Activated T-helper 9 cell treated with anti-CD3 and anti-CD28 coated beads, Interleukin-2, amount 50 U/mL, for 16 hours (primary cell): Measurements from ENCODE around the gene CHD5.

Experiments used
- DNase-seq: peaks from one replicate; pipeline ENCODE4 v3.0.0-alpha.2; 2020; ENCODE audit warnings: low read depth

CHD5 gene

DNA sequence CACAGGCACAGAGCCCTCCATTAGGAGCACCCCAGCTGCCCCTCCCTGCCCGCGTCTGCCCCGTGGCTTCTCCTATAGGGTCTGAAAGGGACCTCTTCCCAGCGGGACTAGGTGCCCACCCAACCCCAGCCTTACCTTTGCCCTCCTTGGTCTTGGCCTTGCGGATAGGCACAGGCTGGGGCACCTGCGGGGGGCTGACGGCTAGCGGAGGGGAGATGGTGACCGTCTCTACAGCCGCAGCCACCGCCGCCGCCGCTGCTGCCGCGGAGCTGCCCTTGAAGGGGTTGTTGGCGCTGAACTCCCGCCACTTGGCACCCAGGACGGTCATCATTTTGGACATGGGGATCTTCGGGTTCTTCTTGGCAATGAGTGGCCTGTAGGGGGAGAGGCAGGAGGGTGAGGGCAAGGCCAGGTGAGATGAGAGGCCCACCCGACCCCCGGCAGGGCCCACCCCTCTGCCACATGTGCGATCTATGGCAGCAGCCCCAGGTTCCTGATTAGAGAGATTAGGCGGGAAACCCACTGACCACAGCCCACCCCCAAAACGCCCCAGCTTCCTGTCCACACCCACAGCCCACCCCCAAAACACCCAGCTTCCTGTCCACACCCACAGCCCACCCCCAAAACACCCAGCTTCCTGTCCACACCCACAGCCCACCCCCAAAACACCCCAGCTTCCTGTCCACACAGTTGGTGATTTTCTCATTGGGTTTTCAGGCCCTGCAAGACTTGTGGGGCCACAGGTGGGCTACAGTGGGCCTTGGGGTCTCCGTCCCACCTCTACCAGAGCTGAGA is 25.4 kb downstream of the CHD5 start:
- no peak for DNase-seq

DNA sequence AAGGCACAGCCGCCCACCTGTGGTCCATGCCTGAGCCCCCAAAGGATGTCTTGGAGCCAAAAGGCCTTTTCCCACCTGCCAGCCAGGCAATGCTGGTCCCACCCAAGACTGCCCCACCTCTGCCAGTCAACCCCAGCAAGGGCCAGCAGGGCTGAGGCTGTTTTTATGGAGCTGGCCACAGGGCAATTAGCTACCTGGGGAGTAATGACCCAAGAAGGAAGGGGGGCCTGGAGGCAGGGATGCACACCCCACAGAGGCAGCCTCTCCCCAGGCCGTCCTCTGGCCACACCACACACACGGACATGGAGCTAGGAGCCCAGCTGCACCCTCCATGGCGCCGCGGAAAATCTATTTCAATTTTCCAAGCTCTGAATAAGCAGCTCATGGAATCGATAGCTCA is 27.2 kb downstream of the CHD5 start:
- DNase-seq = no peak

GRCh38 chr1:6152181-6152580 is 27.9 kb downstream of the CHD5 start:
- DNase-seq = no peak

DNA sequence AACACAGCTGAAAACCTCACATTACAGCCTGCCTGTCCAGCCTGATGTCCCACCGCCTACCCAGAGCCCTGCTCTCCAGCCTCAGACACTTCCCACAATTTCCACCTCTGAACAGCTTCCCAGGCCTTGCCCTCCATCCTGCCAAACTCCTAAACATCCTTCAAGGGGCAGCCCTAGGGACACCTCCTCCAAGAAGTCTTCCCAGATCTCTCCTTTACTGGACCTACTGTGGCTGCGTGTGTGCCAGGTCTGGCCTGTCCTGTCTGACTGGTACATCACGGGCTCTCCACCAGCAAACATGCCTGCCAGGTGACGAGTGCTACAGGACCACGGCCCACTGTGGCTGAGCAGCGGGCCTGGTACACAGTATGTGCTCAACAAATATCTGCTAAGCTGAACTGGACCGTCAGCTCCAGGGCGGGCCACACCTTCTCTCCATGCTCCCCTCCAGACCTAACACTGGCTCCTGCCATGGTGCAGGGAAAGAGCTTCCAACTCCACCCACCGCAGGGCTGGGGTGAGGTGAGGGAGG is 28.8 kb downstream of the CHD5 start:
- no peak for DNase-seq

DNA sequence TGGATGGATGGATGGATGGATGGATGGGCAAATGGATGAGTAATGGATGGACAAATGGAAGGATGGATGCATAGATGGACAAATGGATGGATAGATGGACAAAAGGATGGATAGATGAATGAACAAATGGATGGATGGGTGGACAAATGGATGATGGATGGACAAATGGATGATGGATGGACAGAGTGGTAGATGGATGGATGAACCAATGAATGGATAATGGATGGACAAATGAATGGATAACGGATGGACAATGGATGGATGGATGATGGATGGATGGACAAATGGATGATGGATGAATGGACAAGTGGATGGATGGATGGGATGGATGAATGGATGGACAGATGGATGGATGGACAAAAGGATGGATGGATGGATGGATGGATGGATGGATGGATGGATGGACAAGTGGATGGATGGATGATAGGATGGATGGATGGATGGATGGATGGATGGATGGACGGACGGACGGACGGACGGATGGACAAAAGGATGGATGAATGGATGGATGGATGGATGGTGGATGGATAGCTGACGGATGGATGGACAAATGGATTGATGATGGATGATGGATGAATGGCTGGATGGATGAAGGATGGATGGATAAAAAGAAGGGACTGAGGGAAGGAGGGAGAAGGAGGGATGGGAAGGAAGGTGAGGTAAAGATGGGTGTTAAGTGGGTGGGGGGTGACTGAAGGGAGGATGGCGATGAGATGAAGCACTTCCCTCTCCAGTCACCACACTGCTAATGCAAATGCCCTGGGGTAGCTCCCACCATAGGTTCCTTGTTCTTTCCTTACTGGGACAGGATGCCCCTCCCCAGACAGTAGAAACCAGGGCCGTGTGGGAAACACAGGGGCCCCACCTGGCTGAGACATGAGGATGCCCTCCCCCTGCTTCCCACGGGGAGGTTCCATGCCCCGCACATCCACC is 29.8 kb downstream of the CHD5 start:
- no peak for DNase-seq

- no peak for DNase-seq
Measured at GRCh38 chr1:6149597-6149996, 30.5 kb downstream of the CHD5 start.

GRCh38 chr1:6148497-6149241 is 31.5 kb downstream of the CHD5 start:
- peak; percentile 56 for DNase-seq

GRCh38 chr1:6145864-6146410 is 34.2 kb downstream of the CHD5 start:
- no peak for DNase-seq

DNA sequence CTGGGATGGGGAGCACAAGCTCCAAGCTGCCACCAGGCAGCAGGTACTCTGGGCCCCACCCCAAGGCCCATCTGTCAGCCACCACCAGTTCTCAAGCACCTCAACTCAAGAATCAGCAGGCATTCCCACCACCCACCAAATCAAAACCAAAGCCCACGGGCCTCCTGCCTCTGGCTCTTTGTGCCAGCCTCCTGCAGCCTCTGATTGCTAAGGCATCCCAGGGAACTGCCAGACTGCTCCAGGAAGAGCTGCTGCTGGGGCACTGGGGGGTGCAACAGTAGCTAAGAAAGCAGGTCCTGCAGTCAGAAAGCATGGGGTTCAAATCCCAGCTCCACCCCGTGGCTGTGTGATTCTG is 34.7 kb downstream of the CHD5 start:
- DNase-seq = no peak

DNA sequence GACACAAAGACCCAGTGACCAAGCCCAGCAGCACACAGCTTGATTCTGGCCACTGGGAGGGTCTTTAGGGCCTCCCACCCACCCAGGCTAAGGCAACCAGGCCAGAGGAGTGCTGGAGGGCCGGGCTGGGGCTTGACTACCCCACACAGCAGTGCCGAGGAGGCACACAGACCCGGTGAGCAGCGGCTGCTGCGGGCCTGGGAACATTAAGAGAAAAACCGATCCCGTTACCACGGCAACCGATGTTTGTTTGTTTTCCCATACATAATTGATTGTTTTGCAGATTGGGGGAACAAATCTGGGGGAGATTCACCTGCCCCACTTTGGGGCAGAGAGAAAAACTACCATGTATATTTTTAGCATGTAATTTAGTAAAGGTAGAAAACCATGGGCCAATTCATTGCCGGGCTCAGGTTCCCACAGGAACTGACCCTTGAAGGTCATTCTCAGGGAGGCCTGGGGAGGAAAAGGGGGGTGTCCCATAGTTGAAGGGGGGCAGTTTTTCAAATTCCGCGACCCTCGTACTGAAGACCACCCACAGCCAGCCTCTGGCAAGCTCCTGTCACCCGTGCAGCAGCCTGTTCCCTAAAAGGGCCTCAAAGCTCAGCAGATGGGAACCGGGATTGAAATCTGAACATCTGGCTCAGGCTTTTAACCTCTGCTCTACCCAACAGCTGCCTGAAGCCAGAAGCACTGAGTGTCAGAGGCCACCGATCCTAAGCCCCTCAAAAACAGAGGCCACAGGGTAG is 35.3 kb downstream of the CHD5 start:
- no peak for DNase-seq

DNA sequence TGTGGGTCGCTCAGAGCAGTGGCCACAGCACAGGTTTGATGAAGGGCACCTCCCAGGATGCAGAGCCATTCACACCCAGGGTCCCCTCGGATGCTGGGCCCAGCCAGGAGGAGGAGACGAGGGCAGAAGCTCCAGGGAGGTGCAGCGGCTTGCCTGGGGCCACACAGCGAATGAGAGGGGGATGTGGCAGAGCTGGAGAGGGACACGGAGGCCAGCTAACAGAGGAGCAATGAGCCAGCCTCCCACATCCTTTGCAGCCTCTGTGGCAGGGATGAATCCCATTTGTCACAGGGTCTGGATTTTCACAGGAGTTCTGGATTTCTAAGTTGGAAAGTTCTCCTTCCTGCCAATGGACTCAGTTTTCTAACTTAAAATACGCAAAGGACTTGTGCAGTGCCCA is 35.9 kb downstream of the CHD5 start:
- no peak for DNase-seq

DNA sequence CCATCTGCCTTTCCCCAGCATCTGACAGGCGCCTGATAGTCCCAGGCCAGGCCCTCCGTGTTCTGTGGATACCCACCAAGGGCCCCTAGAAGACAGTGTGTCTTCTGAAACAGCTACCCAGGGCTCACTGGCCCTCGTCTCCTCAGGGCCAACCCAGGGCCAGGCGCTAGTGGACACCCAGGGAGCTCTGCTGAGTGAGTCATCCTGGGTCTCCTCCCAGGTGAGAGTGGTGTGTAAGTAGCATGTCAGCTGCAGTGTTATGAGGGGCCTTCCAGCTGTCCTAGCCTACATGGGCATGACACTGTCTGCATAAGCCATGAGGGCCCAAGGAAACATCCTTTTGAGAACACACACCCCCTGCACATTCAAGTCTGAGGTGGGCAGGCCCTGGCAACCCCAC is 36.7 kb downstream of the CHD5 start:
- DNase-seq = no peak

GRCh38 chr1:6142734-6143133 is 37.4 kb downstream of the CHD5 start:
- no peak for DNase-seq

- no peak for DNase-seq
Measured at GRCh38 chr1:6142036-6142621, 38.0 kb downstream of the CHD5 start.

GRCh38 chr1:6141592-6141991 is 38.5 kb downstream of the CHD5 start:
- no peak for DNase-seq

GRCh38 chr1:6140413-6140812 is 39.7 kb downstream of the CHD5 start:
- DNase-seq = no peak

DNA sequence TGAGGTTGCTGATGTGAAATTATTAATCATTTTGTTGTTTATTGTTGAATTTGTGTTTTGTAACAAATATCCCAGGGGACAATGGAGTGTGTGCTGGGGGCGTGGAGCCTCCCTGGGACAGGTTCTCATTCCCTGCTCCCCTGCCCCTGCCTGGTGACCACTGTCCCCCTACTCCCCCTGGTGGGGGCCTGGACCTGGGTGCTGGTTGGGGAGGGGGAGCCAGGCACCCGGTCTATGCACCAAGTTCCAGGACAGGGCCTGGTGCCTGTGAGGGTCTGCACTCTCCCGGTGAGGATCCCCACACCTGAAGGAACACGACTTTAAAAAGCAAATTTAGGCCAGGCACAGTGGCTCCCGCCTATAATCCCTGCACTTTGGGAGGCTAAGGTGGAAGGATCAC is 42.4 kb downstream of the CHD5 start:
- DNase-seq = no peak

- DNase-seq = no peak
Measured at GRCh38 chr1:6136516-6137220, 43.5 kb downstream of the CHD5 start.

DNA sequence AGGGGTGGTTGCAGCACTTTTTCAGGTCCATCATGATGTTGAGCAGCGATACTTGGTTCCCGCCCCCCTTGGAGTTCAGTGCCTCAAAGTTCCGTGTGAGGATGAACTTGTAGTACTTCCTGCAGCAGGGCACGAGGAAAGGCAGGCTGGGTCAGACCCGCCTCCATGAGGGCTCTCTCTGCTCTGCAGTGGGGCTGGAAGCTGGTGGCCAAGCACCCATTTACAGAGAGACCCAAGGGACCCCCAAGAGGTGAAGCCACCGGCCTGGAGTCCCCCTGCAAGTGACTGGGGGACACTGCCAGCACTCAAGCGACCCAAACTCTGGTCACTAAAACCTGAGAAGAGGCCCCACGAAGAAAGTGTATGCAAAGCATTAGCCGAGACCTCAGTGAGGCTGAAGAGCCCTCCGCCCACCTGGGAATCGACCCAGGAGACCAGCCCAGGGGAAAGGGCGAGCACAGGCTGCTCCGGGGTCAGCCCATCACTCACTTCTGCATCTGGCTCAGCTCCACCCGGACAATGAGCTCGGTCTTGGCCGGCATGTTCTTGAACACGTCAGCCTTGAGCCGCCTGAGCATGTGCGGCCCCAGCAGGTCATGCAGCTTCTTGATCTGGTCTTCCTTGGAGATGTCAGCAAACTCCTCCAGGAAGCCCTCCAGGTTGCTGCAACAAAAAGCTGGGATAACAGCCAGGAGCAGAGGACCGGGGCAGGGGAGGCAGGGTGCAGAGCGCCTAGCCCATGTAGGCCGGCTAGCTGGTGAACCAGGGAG is 45.2 kb downstream of the CHD5 start:
- no peak for DNase-seq

DNA sequence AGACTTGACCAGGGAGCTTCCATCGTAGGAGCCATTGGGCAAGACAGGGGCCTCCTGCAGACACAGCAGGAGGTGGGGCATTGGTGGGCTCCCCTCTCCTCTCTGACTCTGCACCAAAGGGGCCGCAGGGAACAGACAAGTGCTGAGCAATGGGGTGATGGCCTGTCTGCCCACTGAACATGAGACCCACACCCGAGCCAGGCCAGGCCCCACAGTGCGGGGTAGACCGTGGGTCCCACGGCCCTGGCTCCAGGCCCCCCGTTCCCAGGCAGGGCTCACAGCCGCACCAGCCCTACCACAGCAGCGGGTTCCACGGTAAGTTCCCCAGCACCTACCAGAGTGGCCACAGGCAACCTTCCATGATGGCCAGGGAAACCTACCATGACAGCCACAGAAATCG is 45.9 kb downstream of the CHD5 start:
- DNase-seq = no peak
